NOMO-1 (cell line): ENCODE measurements around the gene HSFX2.
A peak's percentile ranks its signal among the peaks of the same experiment; 100 is the strongest.
"Not testable (repeated sequence)": the region's sequence is repeated elsewhere in the genome, so short reads cannot be mapped to it uniquely, and the experiment has no call there.

ENCODE experiments used
- DNase-seq, 2 experiments: peaks; one replicate each; lab custom pipeline; 2025; ENCODE audit not compliant: unreplicated experiment in 2 of 2; lab: John Stamatoyannopoulos, UW

The HSFX2 gene, protein sequence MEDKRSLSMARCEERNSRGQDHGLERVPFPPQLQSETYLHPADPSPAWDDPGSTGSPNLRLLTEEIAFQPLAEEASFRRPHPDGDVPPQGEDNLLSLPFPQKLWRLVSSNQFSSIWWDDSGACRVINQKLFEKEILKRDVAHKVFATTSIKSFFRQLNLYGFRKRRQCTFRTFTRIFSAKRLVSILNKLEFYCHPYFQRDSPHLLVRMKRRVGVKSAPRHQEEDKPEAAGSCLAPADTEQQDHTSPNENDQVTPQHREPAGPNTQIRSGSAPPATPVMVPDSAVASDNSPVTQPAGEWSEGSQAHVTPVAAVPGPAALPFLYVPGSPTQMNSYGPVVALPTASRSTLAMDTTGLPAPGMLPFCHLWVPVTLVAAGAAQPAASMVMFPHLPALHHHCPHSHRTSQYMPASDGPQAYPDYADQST

DNA sequence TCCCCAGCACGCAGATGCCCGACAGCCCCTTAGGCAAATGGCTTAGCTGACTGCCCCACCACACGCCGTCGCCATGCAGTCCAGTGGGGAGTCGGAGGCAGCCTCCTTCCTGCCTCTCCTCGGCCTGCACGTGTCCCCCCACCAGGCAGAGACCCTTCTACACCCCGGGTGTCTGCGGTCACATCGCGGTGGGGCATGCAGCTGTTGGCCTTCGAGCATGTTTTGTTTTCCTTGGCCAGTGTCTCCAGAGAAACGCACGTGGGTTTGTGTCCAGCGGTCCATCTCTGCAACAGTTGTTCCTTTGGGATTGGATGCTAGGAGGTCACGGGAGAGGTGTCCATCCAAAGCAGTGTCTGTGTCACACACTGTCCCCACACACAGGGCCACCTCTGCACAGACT lies at the start of gene HSFX2:
Gene HSFX2, minus strand, starts transcription at position 101 of the 400 bp plus-strand sequence. CDS start 614 bp downstream, outside the sequence.
- DNase-seq, result not testable (repeated sequence)

DNA sequence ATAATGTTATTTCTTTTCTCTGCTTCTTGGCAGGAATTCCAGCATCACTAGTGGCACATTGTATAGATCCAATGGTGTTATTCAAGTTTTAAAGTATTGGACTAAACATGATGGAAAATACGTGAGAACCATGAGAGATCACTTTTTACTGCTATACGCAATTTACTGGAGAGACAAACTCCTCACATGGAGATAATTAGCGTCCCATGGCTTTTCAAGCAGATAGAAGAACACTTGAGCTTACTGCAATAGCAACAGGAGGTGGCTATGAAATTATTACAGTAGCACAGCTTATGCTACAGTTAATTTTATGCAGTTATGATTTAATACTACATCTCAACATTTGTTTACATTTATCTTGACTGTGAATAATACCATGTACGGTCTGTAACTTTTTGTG lies 48.4 kb upstream of the HSFX2 start:
- DNase-seq, result no peak

DNA sequence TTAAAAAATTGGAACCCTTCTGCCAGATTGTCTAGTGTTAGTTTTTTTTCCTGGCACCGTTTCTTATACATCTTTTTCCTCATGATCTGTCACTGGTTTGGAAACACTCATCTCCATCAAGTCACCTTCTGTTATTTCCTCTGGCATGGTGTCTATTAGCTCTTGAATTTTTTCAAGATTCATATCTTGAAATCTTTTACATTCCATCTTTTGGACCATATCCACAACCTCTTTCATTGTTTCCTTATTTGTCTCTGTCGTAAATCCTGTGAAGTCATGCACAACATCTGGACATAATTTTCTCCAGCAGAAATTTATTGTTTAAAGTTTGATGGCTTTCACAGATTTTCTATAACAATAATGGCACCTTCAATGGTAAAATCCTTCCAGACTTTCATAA lies 46.7 kb upstream of the HSFX2 start:
- no peak for DNase-seq

DNA sequence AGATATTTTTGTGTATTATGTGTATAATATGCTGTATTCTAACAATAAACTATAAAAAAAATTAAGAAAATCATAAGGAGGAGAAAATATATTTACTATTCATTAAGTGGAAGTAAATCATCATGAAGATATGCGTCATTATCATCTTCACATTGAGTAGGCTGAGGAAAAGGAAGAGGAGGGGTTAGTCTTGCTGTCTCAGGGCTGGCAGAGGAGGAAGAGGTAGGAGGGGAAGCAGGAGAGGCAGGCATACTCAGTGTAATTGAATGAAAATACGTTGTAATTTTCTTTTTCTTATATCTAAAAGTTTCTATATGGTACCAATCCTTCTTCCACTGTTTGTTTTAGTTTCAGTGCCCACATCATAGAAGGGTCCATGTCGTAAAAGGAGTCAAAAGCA lies 46.3 kb upstream of the HSFX2 start:
- no peak for DNase-seq

DNA sequence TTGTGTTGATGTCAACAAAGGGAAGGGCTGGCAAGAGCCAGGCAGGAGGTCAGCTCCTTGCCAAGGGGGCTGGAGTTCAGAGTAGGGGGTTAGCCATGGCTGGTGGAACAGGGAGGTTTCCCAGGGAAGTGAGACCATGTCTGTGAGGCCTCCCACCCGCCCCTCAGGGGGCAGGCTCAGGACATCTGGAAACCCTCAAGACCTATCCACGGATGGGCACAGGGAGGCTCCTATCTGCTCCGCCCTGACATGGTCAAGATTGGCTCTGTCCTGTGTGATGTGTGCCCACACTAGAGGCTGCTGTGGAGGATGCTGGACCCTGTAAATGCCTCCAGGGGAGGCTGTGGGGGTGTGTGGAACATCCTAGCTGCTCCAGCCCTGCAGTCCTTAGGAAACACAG lies 44.5 kb upstream of the HSFX2 start:
- no peak for DNase-seq

DNA sequence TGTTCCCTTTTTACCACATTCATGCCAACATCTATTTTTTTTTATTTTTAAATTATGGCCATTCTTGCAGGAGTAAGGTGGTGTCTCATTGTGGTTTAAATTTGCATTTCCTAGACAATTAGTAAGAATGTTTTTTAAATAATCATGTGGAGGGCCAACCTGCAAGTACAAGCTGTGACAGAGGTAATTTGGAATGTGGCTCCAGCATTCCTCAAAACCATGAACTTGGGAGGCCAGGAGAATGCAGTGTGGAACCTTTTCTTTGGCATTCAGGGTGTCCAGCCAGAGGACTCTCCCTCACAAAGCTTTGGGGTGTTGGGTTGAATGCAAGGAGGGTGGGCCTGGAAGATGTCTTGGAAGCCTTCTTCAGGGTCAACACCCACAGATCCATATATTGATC lies 43.7 kb upstream of the HSFX2 start:
- no peak for DNase-seq

DNA sequence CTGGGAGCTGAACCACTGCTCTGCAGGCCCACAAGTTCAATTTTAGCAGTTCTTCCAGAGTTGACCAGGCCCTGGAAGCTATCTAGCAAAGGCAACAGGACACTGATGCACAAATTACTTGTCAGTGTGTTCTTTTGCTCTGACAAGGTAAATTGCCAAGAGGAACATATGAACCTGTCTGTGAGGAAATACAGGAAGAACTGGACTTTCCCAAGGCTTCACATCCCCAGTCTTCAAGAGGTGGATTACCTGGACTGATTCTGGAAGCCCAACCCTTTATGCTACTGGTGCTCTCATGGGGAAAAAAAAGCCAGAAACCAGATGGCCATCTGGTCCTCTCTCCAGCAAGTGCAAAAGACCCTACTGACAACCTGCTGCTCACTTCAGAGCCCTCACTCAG lies 38.4 kb upstream of the HSFX2 start:
- no peak for DNase-seq

DNA sequence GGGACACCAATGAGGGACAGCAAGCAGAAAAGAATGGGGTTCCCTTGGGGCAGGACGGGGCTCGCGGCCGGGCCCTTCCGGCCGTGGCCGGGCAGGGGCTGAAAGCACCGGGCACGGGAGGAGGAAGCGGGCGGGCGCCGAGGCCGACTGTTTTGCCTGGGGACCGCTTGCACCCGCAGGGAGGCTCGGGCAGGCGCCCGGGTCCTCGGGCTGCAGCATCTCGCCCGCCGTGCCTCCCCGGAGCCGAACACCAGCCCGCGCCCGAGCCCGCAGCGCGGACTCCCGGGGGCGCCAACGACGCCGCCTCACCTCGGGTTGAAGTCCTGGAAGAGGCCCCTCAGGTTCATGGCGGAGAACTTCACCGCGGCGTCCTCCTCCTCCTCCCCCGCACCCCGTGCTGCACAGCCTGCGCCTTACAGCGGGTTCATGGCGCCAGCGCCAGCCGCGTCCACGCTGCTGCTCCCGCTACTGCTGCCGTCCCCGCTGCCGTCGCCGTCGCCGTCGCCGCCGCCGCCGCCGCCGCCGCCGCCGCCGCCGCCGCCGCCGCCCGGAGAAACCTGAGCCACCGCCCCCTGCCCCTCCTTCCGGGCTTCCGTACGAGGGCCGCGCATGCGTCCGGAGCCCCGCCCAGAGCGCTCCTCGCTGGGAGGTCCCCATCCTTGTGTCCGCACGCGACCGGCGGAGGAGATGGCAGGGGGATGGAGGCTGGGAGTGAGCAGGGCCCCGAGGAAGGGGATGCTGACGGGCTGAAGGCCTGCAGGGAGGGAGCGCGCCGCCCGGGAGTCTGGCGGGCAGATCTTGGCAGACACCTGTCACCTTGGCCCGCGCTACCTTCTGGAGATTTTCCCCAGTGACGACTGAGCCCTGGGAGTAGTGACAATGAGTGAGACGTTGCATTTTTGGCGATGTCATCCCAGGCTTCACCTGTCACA lies 36.4 kb upstream of the HSFX2 start, which contains the start of gene TMEM185A:
Gene TMEM185A, minus strand, starts transcription at position 559 of the 932 bp plus-strand sequence. Its CDS starts 212 bp downstream, at position 347.
- DNase-seq, result peak; percentile 37

DNA sequence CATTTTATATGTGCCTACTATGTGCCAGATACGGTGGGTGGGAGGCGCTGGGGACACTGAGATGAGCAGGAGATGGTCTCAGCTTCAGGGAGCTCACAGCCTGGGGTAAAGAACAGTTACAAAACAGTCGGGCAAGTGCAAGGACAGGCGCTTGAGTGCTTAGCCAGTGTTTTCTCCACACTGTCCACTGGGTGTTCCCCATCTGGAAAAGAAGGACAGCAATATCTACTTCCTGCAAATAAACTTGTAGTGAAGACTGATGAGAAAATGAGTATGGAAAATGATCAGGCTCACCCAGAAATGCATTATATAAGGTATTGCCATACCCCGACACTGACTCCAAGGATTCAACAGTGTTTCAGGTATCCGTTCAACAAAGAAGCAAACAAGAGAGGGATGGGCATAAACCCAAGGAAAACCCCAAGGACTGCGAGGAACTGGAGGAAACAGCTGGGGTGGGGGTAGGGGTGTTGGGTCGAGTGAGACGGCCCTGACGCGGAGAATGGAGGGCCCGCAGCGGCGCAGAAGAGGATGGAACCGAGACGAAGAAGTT lies 35.6 kb upstream of the HSFX2 start:
- no peak for DNase-seq

DNA sequence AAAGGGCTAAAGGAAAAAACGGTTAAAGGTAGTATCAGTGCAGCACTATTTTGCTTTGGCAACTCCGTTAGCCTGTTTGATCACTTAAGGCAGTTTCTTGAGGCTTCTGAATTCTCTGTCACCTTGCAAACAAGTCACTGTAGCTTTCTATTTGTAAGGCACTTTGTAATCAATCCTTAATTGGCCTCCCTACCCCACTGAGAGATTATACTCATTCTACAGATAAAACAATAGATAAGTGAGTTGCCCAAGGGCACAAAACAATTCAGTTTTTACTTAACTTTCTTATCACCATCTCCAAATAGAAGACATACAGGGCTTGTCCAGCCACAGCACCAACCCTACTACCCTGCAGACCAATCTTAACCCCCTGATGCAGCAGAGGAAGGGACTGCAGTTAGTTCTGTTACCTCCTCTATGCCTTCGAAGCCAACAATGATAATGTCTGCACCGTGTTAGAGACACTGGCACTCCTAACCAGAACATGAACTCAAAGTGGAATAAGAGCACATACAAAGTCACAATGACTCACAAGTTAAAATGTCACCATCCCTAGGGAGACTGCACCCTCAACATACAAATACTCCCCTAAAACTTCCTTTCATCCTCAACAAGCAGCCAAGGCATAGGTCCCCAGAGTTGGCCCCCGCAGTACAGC lies 34.7 kb upstream of the HSFX2 start:
- no peak for DNase-seq

DNA sequence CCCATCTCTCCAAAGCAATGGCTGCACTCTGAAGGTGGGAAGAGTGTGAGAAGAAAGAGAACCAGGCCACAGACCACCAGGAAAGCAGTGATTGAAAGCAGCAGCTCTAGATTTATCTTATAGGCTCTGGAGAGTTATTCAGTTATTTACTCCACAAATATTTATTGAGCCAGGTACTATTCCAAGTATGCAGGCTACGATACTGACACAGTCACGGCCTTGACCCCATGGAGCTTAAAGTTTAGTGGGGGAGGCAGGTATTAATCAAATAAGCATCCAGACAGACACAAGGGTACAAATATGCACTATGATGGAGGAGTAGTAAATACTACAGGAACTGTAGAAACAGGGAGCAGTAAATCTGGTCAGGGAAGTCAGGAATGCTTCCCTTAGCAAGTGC lies 33.7 kb upstream of the HSFX2 start:
- DNase-seq, result no peak

DNA sequence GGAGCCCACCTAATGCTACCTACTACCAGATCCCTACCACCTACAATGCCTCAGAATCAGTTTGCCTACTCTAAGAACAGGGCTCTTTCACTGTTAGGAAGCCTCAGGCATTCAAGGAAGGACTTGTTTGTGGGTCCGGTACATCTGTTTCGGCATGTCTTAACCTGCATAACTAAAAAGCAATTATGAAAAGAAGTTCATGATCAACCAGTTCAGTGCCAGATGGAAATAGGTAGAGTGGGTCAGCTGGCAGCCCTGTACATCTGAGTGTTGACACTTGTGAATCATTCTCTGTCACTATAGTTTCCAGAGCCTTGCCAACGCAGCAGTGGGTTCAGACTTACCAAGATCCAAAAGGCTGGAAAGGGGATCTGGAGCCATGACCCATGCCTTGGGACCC lies 33.2 kb upstream of the HSFX2 start:
- no peak for DNase-seq

DNA sequence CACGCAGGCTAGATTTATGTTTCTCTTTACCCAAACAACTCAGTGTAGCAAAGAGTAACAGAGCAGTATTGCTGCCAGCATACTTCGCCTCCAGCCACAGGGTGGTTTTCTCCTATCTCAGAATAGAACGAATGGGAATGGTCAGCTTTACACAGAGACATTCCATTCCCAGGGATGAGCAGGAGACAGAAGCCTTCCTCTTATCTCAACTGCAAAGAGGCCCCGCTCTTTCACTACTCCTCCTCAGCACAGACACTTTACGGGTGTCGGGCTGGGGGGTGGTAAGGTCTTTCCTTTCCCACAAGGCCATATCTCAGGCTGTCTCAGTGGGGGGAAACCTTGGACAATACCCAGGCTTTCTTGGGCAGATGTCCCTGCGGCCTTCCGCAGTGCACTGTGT lies 31.7 kb upstream of the HSFX2 start:
- DNase-seq, result not testable (repeated sequence)

DNA sequence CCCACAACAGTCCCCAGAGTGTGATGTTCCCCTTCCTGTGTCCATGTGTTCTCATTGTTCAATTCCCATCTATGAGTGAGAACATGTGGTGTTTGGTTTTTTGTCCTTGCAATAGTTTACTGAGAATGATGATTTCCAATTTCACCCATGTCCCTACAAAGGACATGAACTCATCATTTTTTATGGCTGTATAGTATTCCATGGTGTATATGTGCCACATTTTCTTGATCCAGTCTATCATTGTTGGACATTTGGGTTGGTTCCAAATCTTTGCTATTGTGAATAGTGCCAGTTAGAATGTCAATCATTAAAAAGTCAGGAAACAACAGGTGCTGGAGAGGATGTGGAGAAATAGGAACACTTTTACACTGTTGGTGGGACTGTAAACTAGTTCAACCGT lies 24.5 kb upstream of the HSFX2 start:
- not testable (repeated sequence) for DNase-seq

DNA sequence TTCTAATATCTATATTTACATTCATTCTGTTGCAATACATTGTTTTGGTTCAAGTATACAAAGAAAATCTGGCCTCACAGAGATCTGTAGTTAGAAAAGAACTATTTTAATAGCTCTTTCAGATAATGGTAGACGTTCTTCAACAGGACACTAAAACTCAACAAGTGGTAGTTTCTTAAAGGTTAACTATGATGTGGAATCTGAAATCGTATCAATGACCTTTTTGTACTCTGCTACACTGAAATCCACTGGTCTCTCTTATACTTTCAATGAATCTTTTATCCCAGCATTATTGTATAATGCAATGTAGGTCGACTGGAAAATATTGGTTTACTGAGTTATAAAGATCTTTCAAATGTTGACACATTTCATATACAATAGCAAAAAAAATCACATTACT lies 23.8 kb upstream of the HSFX2 start:
- DNase-seq, result no peak

DNA sequence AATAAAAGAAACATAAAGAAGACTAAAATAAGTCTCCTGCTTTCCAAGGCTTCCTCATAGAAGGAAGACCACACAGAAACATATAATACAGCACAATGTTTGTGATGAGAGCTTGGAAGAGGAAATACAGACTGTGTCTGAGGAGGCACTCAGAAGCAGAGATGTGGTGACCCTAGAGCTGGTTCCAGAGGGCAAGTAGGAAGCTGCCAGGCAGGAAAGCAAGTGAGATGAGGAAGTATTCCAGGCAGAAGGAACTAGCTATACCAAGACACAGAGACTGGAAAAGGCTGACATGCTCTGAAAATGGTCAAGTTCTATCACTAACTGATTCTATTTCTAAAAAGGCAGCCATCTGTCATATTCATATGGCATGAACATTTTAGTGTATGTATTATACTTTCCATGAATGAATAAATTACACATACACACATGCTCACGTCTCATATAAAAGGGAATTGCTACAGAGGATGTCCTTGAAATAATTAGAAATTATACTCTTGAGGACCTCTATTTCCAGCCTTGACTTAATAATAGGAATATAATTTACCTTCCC lies 16.6 kb upstream of the HSFX2 start:
- DNase-seq, result no peak

DNA sequence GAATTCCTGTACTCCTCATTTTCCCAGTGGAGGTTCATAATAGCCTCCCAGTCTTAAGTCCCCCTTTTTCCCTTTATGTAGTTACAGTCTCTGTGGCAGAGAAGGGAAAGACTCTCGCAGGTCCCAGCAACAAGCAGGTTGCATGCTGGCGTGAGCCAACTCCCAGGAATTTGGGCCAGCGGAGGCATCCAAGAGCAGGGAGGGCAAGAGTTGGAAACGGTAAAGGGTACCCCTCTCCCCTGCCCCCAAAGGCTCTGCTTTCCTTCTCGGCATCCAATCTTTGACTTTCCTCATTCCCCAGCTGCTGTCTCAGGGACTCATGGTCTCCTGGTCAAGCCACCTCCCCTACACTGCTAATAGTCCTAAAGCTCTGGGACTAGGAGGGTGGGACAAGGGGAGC lies 15.4 kb upstream of the HSFX2 start:
- no peak for DNase-seq

DNA sequence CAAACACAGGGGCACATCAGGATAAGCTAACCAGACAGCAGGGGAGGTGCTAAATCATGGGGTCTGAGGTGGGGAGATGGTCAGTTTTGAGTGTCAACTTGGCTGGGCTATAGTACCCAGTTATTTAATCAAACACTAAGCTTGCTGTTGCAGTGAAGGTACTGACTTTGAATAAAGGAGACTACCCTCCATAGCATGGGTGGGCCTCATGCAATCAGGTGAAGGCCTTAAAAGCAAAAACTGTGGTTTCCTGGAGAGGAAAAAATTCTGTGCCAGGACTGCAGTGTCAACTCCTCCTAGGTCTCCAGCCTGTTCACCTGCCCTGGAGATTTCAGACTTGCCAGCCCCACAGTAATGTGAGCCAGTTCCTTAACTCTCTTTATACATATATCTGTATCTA lies 12.6 kb upstream of the HSFX2 start:
- no peak for DNase-seq

DNA sequence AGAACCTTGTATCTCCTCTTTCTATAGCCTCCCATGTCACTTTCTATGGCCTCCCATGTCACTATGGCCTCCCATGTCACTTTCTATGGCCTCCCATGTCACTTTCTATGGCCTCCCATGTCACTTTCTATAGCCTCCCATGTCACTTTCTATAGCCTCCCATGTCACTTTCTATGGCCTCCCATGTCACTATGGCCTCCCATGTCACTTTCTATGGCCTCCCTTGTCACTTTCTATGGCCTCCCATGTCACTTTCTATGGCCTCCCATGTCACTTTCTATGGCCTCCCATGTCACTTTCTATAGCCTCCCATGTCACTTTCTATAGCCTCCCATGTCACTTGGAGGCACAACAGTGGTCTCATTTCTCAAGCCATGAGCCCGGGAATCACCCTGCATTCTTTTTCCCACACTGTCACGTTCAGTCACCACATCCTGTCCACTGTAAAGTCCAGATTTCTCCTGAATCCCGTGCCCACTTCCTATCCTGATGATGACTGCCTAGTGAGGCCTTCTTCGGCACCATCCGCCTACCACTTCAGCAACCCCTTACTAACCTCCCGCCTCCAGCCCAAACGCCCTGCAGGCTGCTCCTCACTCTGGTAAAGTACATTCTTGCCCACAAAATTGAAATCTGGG lies 10.3 kb upstream of the HSFX2 start:
- not testable (repeated sequence) for DNase-seq

DNA sequence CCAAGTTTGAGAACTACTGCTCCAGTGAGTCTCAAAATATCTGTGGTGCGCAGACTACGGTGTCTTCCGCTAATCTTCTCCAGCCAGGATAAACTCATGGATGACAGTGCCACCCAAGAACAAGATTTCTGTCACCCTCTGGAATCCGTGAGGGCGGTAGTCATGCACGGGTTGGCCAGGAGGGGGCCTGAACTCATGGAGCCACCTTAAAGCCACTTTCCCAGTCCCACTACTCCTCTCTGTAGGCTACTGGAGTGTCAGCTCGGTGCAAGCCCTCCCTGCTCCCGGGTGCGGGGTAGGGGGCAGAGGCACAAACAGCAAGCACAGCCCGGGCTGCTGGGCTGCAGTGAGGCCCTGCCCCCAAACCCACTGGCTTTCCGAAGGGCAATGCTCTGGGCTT lies 3.5 kb upstream of the HSFX2 start:
- DNase-seq, result not testable (repeated sequence)
